GM19351 (cell line): Measurements from ENCODE around the gene CYFIP1.

Experiments used
- ATAC-seq: cut with Tn5 transposase; IDR thresholded peaks from one replicate; pipeline ENCODE4 v1.9.1; 2021; ENCODE audit warnings: mild to moderate bottlenecking, moderate library complexity; ENCODE audit not compliant: unreplicated experiment

The CYFIP1 gene

GRCh38 chr15:22831473-22831872 lies 148.7 kb downstream of the CYFIP1 start:
- no peak for ATAC-seq

GRCh38 chr15:22827125-22827524 lies 153.0 kb downstream of the CYFIP1 start:
- no peak for ATAC-seq

GRCh38 chr15:22823495-22824128 lies 156.6 kb downstream of the CYFIP1 start:
- no peak for ATAC-seq

- no peak for ATAC-seq
These were observed 160.5 kb downstream of the CYFIP1 start for GRCh38 chr15:22819651-22820050.
